Measurements from ENCODE around the gene CHN2.

CHN2 gene

DNA sequence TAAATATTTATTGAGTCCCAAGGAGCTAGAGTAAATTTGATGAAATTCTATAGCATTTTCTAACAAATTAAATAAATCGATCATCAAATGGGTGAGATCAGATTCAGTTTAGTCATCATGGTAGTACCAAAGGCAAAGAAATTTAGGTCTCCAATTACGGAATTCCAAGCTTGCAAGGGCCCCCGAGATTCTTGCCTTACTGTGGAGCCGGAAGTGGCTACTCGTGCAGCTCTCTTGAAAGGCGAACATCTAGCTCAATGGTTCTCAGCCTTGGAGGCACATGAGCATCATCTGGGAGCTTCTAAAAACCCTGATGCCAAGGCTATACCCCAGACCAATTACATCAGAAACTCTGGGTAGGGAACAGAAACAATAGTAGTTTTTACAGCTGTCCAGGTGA lies 251.2 kb downstream of the CHN2 start:
- Histone ChIP-seq H2BK15ac (replicated peaks; ENCODE audit: low read depth) (no peak overlapping the region), H3K79me1 (ENCODE audit: low read length) (no peaks in the 10 kb centered on the region), H4K8ac (ENCODE audit: low read depth, low read length) (no peak overlapping the region), H3K4me1 (ENCODE audit: control insufficient read depth, low read depth, low read length) (peaks cover 6% of the 10 kb centered on the region), H3K27ac (ENCODE audit: low read depth, low read length) (no peak overlapping the region), H3K18ac (ENCODE audit: low read length) (no peak overlapping the region), H3K56ac (ENCODE audit: low read length) (no peak overlapping the region), H3K23ac (ENCODE audit: low read length) (no peak overlapping the region), H3K79me2 (ENCODE audit: control insufficient read depth, insufficient read depth, low read length) (no peaks in the 10 kb centered on the region), H3K4ac (ENCODE audit: low read depth, low read length) (no peak overlapping the region), H3K27me3 (ENCODE audit: insufficient read depth, low read length, poor library complexity) (no peaks in the 10 kb centered on the region), H3K36me3 (ENCODE audit: control insufficient read depth, insufficient read depth, low read length) (no peaks in the 10 kb centered on the region), H2BK120ac (ENCODE audit: low read depth, low read length) (no peak overlapping the region), H2AK5ac (ENCODE audit: low read length) (no peak overlapping the region), H3K9ac (ENCODE audit: low read length) (no peak overlapping the region), H4K5ac (ENCODE audit: low read length) (no peak overlapping the region), H2BK5ac (ENCODE audit: low read length) (no peak overlapping the region), H3K4me2 (ENCODE audit: low read length) (no peak overlapping the region), H3K4me3 (ENCODE audit: low read length) (no peak overlapping the region)
- no CpG with 5 or more reads among the region's 6 CpGs for WGBS (ENCODE audit: extremely low coverage, insufficient coverage, low lambda C conversion rate)
- peak; percentile 14 for DNase-seq

DNA sequence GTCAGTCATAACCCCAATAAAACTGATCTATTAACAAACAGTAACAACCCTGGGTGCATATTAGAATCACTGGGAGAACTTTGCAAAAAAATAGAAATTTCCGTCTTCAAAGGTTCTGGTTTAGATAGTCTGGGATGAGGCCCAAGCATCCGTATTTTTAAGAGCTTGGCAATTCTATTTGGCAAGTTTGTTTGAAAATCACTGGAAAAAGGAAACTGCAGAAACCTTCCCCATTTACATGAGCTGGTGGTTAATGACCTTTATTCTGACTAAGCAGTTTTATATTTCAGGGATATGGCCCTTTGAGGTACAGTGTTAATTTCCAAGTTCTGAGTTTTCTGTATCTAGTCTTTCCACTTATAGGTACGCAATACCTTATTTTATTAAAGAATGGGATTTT lies 253.3 kb downstream of the CHN2 start:
- Histone ChIP-seq H3K4me2 (ENCODE audit: low read length) (no peak overlapping the region), H3K27me3 (ENCODE audit: insufficient read depth, low read length, poor library complexity) (no peaks in the 10 kb centered on the region), H3K79me2 (ENCODE audit: control insufficient read depth, insufficient read depth, low read length) (no peaks in the 10 kb centered on the region), H3K36me3 (ENCODE audit: control insufficient read depth, insufficient read depth, low read length) (no peaks in the 10 kb centered on the region), H3K4me3 (ENCODE audit: low read length) (no peak overlapping the region), H3K4ac (ENCODE audit: low read depth, low read length) (no peak overlapping the region), H2AK5ac (ENCODE audit: low read length) (no peak overlapping the region), H3K18ac (ENCODE audit: low read length) (no peak overlapping the region), H3K56ac (ENCODE audit: low read length) (no peak overlapping the region), H2BK120ac (ENCODE audit: low read depth, low read length) (no peak overlapping the region), H4K8ac (ENCODE audit: low read depth, low read length) (no peak overlapping the region), H3K23ac (ENCODE audit: low read length) (no peak overlapping the region), H2BK15ac (replicated peaks; ENCODE audit: low read depth) (no peak overlapping the region), H3K79me1 (ENCODE audit: low read length) (no peaks in the 10 kb centered on the region), H4K5ac (ENCODE audit: low read length) (no peak overlapping the region), H3K27ac (ENCODE audit: low read depth, low read length) (no peak overlapping the region), H3K4me1 (ENCODE audit: control insufficient read depth, low read depth, low read length) (peaks cover 2% of the 10 kb centered on the region), H2BK5ac (ENCODE audit: low read length) (no peak overlapping the region), H3K9ac (ENCODE audit: low read length) (no peak overlapping the region)
- DNase-seq: no peak
- WGBS (ENCODE audit: extremely low coverage, insufficient coverage, low lambda C conversion rate): no CpG with 5 or more reads among the region's 3 CpGs

DNA sequence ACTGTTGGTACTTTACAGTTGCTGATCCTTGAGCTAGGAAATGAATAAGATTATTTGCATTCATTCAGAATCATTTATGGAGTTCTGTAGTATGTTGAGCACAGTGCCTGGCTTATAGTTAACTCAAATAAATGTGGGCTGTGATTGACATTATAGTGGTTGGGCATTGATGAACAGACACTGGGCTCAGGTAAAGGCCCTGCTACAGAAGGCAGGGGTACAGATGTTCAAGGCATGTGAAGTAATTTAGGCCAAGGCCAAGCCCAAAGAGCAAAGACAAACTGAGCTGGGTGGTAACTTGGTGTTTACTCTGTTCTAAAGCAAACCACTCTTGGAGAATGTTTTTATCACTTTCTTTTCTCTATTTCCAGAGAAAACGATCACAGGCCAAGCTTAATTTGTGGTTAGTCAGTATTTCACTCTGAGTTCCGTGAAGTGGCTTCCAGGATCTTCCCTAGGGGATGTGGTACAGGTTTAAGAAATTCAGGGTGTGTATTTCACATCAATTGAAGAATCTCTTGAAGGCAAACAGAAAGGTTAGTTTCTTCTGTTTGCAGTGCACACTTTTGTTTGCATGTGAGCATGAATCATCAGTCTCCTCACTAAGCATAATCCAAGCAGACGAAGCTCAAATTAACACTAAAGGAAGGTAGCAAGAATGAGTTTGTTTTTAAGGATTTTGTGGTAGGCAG lies 255.1 kb downstream of the CHN2 start:
- Histone ChIP-seq H3K4me1 (ENCODE audit: control insufficient read depth, low read depth, low read length) (no peaks in the 10 kb centered on the region), H3K79me2 (ENCODE audit: control insufficient read depth, insufficient read depth, low read length) (no peaks in the 10 kb centered on the region), H3K36me3 (ENCODE audit: control insufficient read depth, insufficient read depth, low read length) (no peaks in the 10 kb centered on the region), H3K4ac (ENCODE audit: low read depth, low read length) (no peak overlapping the region), H2BK15ac (replicated peaks; ENCODE audit: low read depth) (no peak overlapping the region), H4K8ac (ENCODE audit: low read depth, low read length) (no peak overlapping the region), H3K23ac (ENCODE audit: low read length) (no peak overlapping the region), H2BK5ac (ENCODE audit: low read length) (no peak overlapping the region), H3K4me3 (ENCODE audit: low read length) (no peak overlapping the region), H3K18ac (ENCODE audit: low read length) (no peak overlapping the region), H2BK120ac (ENCODE audit: low read depth, low read length) (no peak overlapping the region), H3K79me1 (ENCODE audit: low read length) (no peaks in the 10 kb centered on the region), H3K27ac (ENCODE audit: low read depth, low read length) (no peak overlapping the region), H4K5ac (ENCODE audit: low read length) (no peak overlapping the region), H3K9ac (ENCODE audit: low read length) (no peak overlapping the region), H2AK5ac (ENCODE audit: low read length) (no peak overlapping the region), H3K4me2 (ENCODE audit: low read length) (no peak overlapping the region), H3K56ac (ENCODE audit: low read length) (no peak overlapping the region), H3K27me3 (ENCODE audit: insufficient read depth, low read length, poor library complexity) (no peaks in the 10 kb centered on the region)
- DNase-seq: no peak
- no CpG with 5 or more reads among the region's 3 CpGs for WGBS (ENCODE audit: extremely low coverage, insufficient coverage, low lambda C conversion rate)

DNA sequence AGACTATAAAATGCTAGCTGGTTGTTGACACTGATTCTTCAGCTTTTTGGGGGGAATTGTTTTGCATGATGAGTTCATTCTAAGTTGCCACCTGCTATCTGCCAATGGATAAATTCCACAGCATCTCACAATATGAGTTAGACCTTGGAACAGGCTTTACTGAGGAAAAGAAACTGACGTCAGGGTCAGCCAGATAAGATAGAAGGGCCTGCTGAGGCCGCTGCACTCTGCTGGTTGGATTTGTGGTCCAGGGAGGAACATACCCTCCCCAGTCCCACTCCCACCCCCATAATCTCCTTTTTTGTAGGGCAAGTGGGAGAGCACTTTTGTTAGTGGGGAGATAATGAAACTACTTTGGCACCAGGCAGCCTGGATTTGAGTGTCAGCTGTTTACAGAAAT lies 258.4 kb downstream of the CHN2 start:
- no CpG with 5 or more reads among the region's 2 CpGs for WGBS (ENCODE audit: extremely low coverage, insufficient coverage, low lambda C conversion rate)
- Histone ChIP-seq H4K5ac (ENCODE audit: low read length) (no peak overlapping the region), H4K8ac (ENCODE audit: low read depth, low read length) (no peak overlapping the region), H3K36me3 (ENCODE audit: control insufficient read depth, insufficient read depth, low read length) (no peaks in the 10 kb centered on the region), H3K18ac (ENCODE audit: low read length) (no peak overlapping the region), H3K4ac (ENCODE audit: low read depth, low read length) (no peak overlapping the region), H3K79me2 (ENCODE audit: control insufficient read depth, insufficient read depth, low read length) (no peaks in the 10 kb centered on the region), H3K4me2 (ENCODE audit: low read length) (no peak overlapping the region), H3K79me1 (ENCODE audit: low read length) (no peaks in the 10 kb centered on the region), H3K27ac (ENCODE audit: low read depth, low read length) (no peak overlapping the region), H2BK5ac (ENCODE audit: low read length) (no peak overlapping the region), H3K4me1 (ENCODE audit: control insufficient read depth, low read depth, low read length) (peaks cover 4% of the 10 kb centered on the region), H3K4me3 (ENCODE audit: low read length) (no peak overlapping the region), H2AK5ac (ENCODE audit: low read length) (no peak overlapping the region), H3K9ac (ENCODE audit: low read length) (no peak overlapping the region), H3K56ac (ENCODE audit: low read length) (no peak overlapping the region), H3K27me3 (ENCODE audit: insufficient read depth, low read length, poor library complexity) (no peaks in the 10 kb centered on the region), H2BK15ac (replicated peaks; ENCODE audit: low read depth) (no peak overlapping the region), H2BK120ac (ENCODE audit: low read depth, low read length) (no peak overlapping the region), H3K23ac (ENCODE audit: low read length) (no peak overlapping the region)
- DNase-seq: no peak

DNA sequence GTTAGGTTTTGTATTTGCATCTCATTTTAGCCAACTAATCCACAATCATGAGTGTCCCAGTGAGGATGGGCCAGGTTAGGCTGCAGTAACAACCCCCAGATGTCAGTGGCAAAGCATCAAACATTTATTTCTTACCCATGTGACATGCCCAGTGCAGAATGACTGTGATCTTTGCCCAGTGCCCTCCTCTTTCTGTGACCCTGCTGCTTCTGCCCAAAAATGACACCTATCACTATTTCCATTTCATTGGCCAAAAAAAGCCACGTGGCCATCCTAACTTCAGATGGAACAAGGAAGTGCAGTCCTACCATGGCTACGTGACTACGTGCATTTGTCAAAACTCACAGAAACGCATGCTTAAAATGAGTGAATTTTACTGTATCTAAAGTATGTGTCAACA lies 259.9 kb downstream of the CHN2 start:
- Histone ChIP-seq H3K4me3 (ENCODE audit: low read length) (no peak overlapping the region), H3K9ac (ENCODE audit: low read length) (no peak overlapping the region), H2BK120ac (ENCODE audit: low read depth, low read length) (no peak overlapping the region), H3K23ac (ENCODE audit: low read length) (no peak overlapping the region), H2BK15ac (replicated peaks; ENCODE audit: low read depth) (no peak overlapping the region), H3K56ac (ENCODE audit: low read length) (no peak overlapping the region), H4K8ac (ENCODE audit: low read depth, low read length) (no peak overlapping the region), H3K4me1 (ENCODE audit: control insufficient read depth, low read depth, low read length) (peaks cover 4% of the 10 kb centered on the region), H3K36me3 (ENCODE audit: control insufficient read depth, insufficient read depth, low read length) (no peaks in the 10 kb centered on the region), H2AK5ac (ENCODE audit: low read length) (no peak overlapping the region), H3K79me2 (ENCODE audit: control insufficient read depth, insufficient read depth, low read length) (no peaks in the 10 kb centered on the region), H3K27ac (ENCODE audit: low read depth, low read length) (no peak overlapping the region), H3K79me1 (ENCODE audit: low read length) (no peaks in the 10 kb centered on the region), H3K4me2 (ENCODE audit: low read length) (no peak overlapping the region), H2BK5ac (ENCODE audit: low read length) (no peak overlapping the region), H3K4ac (ENCODE audit: low read depth, low read length) (no peak overlapping the region), H3K18ac (ENCODE audit: low read length) (no peak overlapping the region), H3K27me3 (ENCODE audit: insufficient read depth, low read length, poor library complexity) (no peaks in the 10 kb centered on the region), H4K5ac (ENCODE audit: low read length) (no peak overlapping the region)
- no peak for DNase-seq
- no CpG with 5 or more reads among the region's 4 CpGs for WGBS (ENCODE audit: extremely low coverage, insufficient coverage, low lambda C conversion rate)

DNA sequence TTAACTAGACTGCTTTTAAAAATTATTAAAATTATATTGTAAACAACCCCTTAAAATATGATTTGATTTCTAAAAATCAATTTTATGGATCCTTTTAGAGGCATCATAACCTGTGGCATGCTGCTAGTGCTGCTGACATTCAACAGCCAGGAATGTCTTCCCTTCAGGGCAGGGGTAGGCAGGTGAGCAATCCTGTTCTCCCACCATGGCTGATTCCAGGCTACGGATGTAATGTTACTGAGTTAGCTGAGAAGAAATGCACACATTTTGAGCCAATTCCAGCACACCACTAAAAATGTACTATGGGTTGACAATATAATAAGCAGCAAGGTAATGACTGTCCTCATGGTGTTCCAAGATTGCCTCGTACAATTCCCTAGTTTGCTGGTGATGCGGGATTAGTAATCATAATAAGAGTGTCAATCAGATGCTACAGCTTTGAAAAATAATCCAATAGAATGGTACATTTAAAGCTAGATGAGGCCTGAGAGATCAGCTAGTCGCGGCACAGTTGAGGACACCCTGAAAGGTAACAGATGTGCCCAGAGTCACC lies 260.4 kb downstream of the CHN2 start:
- Histone ChIP-seq H3K4me3 (ENCODE audit: low read length) (no peak overlapping the region), H4K5ac (ENCODE audit: low read length) (no peak overlapping the region), H3K9ac (ENCODE audit: low read length) (no peak overlapping the region), H3K18ac (ENCODE audit: low read length) (no peak overlapping the region), H3K79me2 (ENCODE audit: control insufficient read depth, insufficient read depth, low read length) (no peaks in the 10 kb centered on the region), H3K4me1 (ENCODE audit: control insufficient read depth, low read depth, low read length) (peaks cover 4% of the 10 kb centered on the region), H3K36me3 (ENCODE audit: control insufficient read depth, insufficient read depth, low read length) (no peaks in the 10 kb centered on the region), H2BK15ac (replicated peaks; ENCODE audit: low read depth) (no peak overlapping the region), H3K23ac (ENCODE audit: low read length) (no peak overlapping the region), H2AK5ac (ENCODE audit: low read length) (no peak overlapping the region), H3K4me2 (ENCODE audit: low read length) (no peak overlapping the region), H3K4ac (ENCODE audit: low read depth, low read length) (no peak overlapping the region), H2BK5ac (ENCODE audit: low read length) (no peak overlapping the region), H3K56ac (ENCODE audit: low read length) (no peak overlapping the region), H4K8ac (ENCODE audit: low read depth, low read length) (no peak overlapping the region), H3K79me1 (ENCODE audit: low read length) (no peaks in the 10 kb centered on the region), H3K27me3 (ENCODE audit: insufficient read depth, low read length, poor library complexity) (no peaks in the 10 kb centered on the region), H3K27ac (ENCODE audit: low read depth, low read length) (no peak overlapping the region), H2BK120ac (ENCODE audit: low read depth, low read length) (no peak overlapping the region)
- DNase-seq: no peak
- WGBS (ENCODE audit: extremely low coverage, insufficient coverage, low lambda C conversion rate): no CpG with 5 or more reads among the region's 5 CpGs

All from mesendoderm (in vitro differentiated cells).